PC-3 (cell line): ENCODE results near the gene ARHGEF18. TPM values are rescaled to one million over a fixed set of nuclear protein-coding genes. Genes with fewer than 3 reads are reported as not detected.

ENCODE experiments used
- ATAC-seq: fragments of 200-7000 bp; cut with Tn5 transposase; 2 replicates; pipeline ENCODE4 v1.9.1; 2020; ENCODE audit warnings: mild to moderate bottlenecking, moderate library complexity
- BruUV-seq: library from RNA; stranded (reverse); fragments of 400-500 nt; replicated peaks from 2 replicates; lab custom pipeline; 2021; lab: Mats Ljungman, UMichigan
- CTCF ChIA-PET: fragments of 300-600 bp; sonication (Branson Sonifier 250); formaldehyde crosslinking; loops from one replicate; lab custom pipeline; 2022; ENCODE audit warnings: antibody characterized with exemption; lab: Charles Lee
- POLR2A ChIA-PET: fragments of 300-600 bp; sonication (Branson Sonifier 250); formaldehyde crosslinking; loops from one replicate; lab custom pipeline; 2022; ENCODE audit warnings: antibody characterized with exemption; ENCODE audit not compliant: unreplicated experiment; lab: Charles Lee
- DNase-seq: peaks from one replicate; pipeline ENCODE4 v3.0.0-alpha.2; 2015
- H2AFZ ChIP-seq: fragments of 300-600 bp; sonication (generic); 2 replicates; pipeline ENCODE4 v1.6.0; 2016; ENCODE audit warnings: antibody characterized with exemption, low read length
- H3F3A ChIP-seq: fragments of 300-600 bp; sonication (generic); one replicate; pipeline ENCODE4 v1.6.0; 2017; ENCODE audit warnings: antibody characterized with exemption, low read length, control low read depth, mild to moderate bottlenecking; ENCODE audit not compliant: unreplicated experiment
- H3K27ac ChIP-seq: fragments of 300-600 bp; sonication (generic); 2 replicates; pipeline ENCODE4 v1.5.1; 2016; ENCODE audit warnings: mild to moderate bottlenecking, low read length
- H3K27me3 ChIP-seq: fragments of 300-600 bp; sonication (generic); 2 replicates; pipeline ENCODE4 v1.6.1; 2016; ENCODE audit warnings: low read length, mixed read lengths
- H3K36me3 ChIP-seq: fragments of 300-600 bp; sonication (generic); 2 replicates; pipeline ENCODE4 v1.6.1; 2016; ENCODE audit warnings: low read depth, mixed run types, low read length, mixed read lengths
- H3K4me1 ChIP-seq: fragments of 300-600 bp; sonication (generic); 2 replicates; pipeline ENCODE4 v1.5.1; 2016; ENCODE audit warnings: low read length; ENCODE audit not compliant: insufficient read depth
- H3K4me2 ChIP-seq: fragments of 300-600 bp; sonication (generic); 2 replicates; pipeline ENCODE4 v1.6.0; 2016; ENCODE audit warnings: low read length
- H3K4me3 ChIP-seq: fragments of 300-600 bp; sonication (generic); 2 replicates; pipeline ENCODE4 v1.5.1; 2016; ENCODE audit warnings: mild to moderate bottlenecking, low read length, mixed read lengths
- H3K79me2 ChIP-seq: fragments of 300-600 bp; sonication (generic); 2 replicates; pipeline ENCODE4 v1.6.1; 2017; ENCODE audit warnings: low read length, mixed read lengths
- H3K9ac ChIP-seq: fragments of 300-600 bp; sonication (generic); 2 replicates; pipeline ENCODE4 v1.6.0; 2016; ENCODE audit warnings: mild to moderate bottlenecking, low read length
- H3K9me2 ChIP-seq: fragments of 300-600 bp; sonication (generic); replicated peaks from 2 replicates; pipeline ENCODE4 v1.6.1; 2016; ENCODE audit warnings: mixed run types, low read length, mixed read lengths
- H3K9me3 ChIP-seq: fragments of 300-600 bp; sonication (generic); 2 replicates; pipeline ENCODE4 v1.6.1; 2016; ENCODE audit warnings: low read length, mixed read lengths
- H4K20me1 ChIP-seq: fragments of 300-600 bp; sonication (generic); 2 replicates; pipeline ENCODE4 v1.6.1; 2016; ENCODE audit warnings: low read length, mixed read lengths
- EZH2 ChIP-seq: fragments of 300-600 bp; sonication (generic); IDR thresholded peaks from one replicate; pipeline ENCODE4 v1.6.1; 2017; ENCODE audit warnings: antibody characterized with exemption, mild to moderate bottlenecking, low read length; ENCODE audit not compliant: unreplicated experiment
- EZH2phosphoT487 ChIP-seq: fragments of 300-600 bp; sonication (generic); IDR thresholded peaks from 2 replicates; pipeline ENCODE4 v1.6.1; 2018; ENCODE audit warnings: mild to moderate bottlenecking, antibody characterized with exemption, low read length, borderline replicate concordance
- intact Hi-C: fragments of 100-400 bp; cut with micrococcal nuclease; formaldehyde crosslinking; loops from 2 replicates; pipeline ENCODE4 v1.9.0; 2023
- total RNA-seq: library from RNA; depleted of rRNA; stranded (reverse); fragments of >200 nt; gene quantifications from 2 replicates; pipeline ENCODE4 v1.2.3, GENCODE V29; 2014; rRNA removed
- TF ChIP-seq, protein P1 (sequence below): fragments of 300-600 bp; sonication (generic); conservative IDR thresholded peaks from 2 replicates; pipeline ENCODE4 v1.5.1; 2017; ENCODE audit warnings: antibody characterized with exemption, low read depth, mild to moderate bottlenecking, low read length

The ARHGEF18 gene
- total RNA-seq, 1 experiment from 2014 or later, result 65.1 TPM

DNA sequence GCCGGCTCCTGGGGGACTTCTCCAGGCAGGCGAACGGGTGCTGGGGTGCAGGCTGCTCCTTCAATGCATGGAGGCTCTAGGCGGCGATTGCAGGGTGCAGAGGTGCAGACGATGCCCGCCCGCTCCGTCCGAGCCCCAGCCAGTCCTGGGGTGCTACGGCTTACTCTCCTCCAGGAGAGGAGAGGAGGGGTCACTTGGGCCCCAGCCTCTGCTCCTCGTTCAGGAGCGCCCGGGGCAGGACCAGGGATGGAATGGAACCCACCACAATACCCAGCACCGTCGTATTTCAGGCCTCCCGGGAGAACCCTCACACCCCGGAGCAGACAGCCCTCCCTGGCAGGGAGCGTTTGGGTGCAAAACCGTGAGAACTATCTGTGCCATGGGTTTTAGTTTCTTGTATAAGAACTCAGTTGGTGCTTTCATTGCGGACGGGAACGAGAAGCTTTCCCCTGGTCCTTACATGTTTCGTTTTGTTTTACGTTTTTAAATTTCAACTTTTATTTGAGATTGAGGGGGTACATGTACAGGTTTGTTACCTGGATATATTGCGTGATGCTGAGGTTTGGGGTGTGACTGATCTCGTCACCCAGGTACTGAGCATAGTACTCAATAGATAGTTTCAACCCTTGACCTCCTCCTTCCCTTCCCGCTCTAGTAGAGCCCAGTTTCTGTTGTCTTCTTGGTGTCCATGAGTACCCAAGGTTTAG lies 46.8 kb downstream of the ARHGEF18 start:
- ChIA-PET POLR2A (interaction anchor here (0.7 kb wide), 1 partner anchor 261 kb away, joined by 7 read pairs; no protein-coding TSS in a partner anchor), CTCF (no interaction called here)
- Histone ChIP-seq H4K20me1 (peaks cover 14% of the 10 kb centered on the region; the same call in 1 of the 2 replicates), H3K9me3 (no peaks in the 10 kb centered on the region), H3K36me3 (peaks cover 5% of the 10 kb centered on the region; the same call in 1 of the 2 replicates), H3K27ac (peak overlapping the region; percentile 13), H3K79me2 (peaks cover 60% of the 10 kb centered on the region), H3K4me2 (peak overlapping the region; percentile 99), H3K4me1 (peaks cover 53% of the 10 kb centered on the region), H3F3A (peaks cover 9% of the 10 kb centered on the region), H3K9ac (peak overlapping the region; percentile 92), H3K4me3 (peak overlapping the region; percentile 84), H3K27me3 (no peaks in the 10 kb centered on the region), H2AFZ (peak overlapping the region; percentile 74), H3K9me2 (no peaks in the 10 kb centered on the region)
- DNase-seq (peak; percentile 33), ATAC-seq (peak; percentile 1; the same call in 1 of the 2 replicates)
- TF ChIP-seq, protein P1, sequence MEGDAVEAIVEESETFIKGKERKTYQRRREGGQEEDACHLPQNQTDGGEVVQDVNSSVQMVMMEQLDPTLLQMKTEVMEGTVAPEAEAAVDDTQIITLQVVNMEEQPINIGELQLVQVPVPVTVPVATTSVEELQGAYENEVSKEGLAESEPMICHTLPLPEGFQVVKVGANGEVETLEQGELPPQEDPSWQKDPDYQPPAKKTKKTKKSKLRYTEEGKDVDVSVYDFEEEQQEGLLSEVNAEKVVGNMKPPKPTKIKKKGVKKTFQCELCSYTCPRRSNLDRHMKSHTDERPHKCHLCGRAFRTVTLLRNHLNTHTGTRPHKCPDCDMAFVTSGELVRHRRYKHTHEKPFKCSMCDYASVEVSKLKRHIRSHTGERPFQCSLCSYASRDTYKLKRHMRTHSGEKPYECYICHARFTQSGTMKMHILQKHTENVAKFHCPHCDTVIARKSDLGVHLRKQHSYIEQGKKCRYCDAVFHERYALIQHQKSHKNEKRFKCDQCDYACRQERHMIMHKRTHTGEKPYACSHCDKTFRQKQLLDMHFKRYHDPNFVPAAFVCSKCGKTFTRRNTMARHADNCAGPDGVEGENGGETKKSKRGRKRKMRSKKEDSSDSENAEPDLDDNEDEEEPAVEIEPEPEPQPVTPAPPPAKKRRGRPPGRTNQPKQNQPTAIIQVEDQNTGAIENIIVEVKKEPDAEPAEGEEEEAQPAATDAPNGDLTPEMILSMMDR, result no peak
- TF ChIP-seq EZH2phosphoT487, result no peak
- no peak for TF ChIP-seq EZH2
- intact Hi-C loops, result loop anchor here (5.0 to 10.0 kb wide), 2 partner anchors 43 to 109 kb away; no protein-coding TSS in a partner anchor
- no TSS peak for BruUV-seq

DNA sequence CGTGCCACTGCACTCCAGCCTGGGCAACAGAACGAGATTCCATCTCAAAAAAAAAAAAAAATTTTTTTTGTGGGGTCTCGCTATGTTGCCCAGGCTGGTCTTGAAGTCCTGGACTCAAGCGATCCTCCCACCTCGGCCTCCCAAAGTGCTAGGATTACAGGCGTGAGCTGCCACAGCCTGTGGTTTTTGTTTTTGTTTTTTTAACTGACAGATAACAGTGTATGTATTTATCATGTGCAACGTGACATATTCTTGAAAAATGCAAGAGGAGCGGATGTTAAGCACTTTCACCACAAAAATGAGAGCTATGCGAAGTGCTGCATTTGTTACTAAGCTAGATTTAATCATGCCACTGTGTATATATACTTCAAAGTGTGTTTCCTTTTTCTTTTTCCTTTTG lies 49.0 kb downstream of the ARHGEF18 start:
- BruUV-seq, result no TSS peak
- Histone ChIP-seq H3K27me3 (no peaks in the 10 kb centered on the region), H3K79me2 (peaks cover 82% of the 10 kb centered on the region), H3K9me2 (no peaks in the 10 kb centered on the region), H3K4me2 (peak overlapping the region; percentile 82; the same call in 1 of the 2 replicates), H2AFZ (no peak overlapping the region), H3F3A (peaks cover 9% of the 10 kb centered on the region), H3K4me1 (peaks cover 40% of the 10 kb centered on the region), H3K36me3 (peaks cover 10% of the 10 kb centered on the region), H4K20me1 (peaks cover 14% of the 10 kb centered on the region; the same call in 1 of the 2 replicates), H3K9me3 (no peaks in the 10 kb centered on the region), H3K4me3 (peak overlapping the region; percentile 55; the same call in 1 of the 2 replicates), H3K9ac (peak overlapping the region; percentile 14; the same call in 1 of the 2 replicates), H3K27ac (peak overlapping the region; percentile 71)
- peak; percentile 40 for ATAC-seq
- POLR2A ChIA-PET, result interaction anchor here (0.7 kb wide), 1 partner anchor 66 kb away, joined by 5 read pairs; no protein-coding TSS in a partner anchor
- DNase-seq, result peak; percentile 95
- TF ChIP-seq, protein P1, result no peak
- no peak for TF ChIP-seq EZH2
- no peak for TF ChIP-seq EZH2phosphoT487
- intact Hi-C loops, result loop anchor here (5.0 to 10.0 kb wide), 2 partner anchors 45 to 107 kb away; no protein-coding TSS in a partner anchor
- CTCF ChIA-PET, result interaction anchor here (0.5 to 1.2 kb wide), 5 partner anchors 43 to 298 kb away, joined by 3 to 6 read pairs (median 4); no protein-coding TSS in a partner anchor

Other genes starting within 250 kb of the ARHGEF18 start
- gene INSR, start 54.5 kb upstream of the ARHGEF18 start, total RNA-seq, result 13.7 and 41.5 TPM in 2 replicates
- 6.6 and 8.6 TPM in 2 replicates for gene PEX11G, start 140.1 kb downstream of the ARHGEF18 start, total RNA-seq
- gene ZNF358, start 167.2 kb downstream of the ARHGEF18 start, total RNA-seq, result 41.6 and 53.4 TPM in 2 replicates
- 10.2 and 22.9 TPM in 2 replicates for gene MCOLN1, start 173.7 kb downstream of the ARHGEF18 start, total RNA-seq
- gene PNPLA6, start 186.8 kb downstream of the ARHGEF18 start, total RNA-seq, result 217 and 291 TPM in 2 replicates
- gene CAMSAP3, start 246.9 kb downstream of the ARHGEF18 start, total RNA-seq, result 16.6 and 25.4 TPM in 2 replicates